Transverse colon (tissue), 4 donors: Measurements from ENCODE around the gene CBX4. TPM values are rescaled to one million over a fixed set of nuclear protein-coding genes. Genes with fewer than 3 reads are reported as not detected.

Source experiments
- DNase-seq: peaks from one replicate; pipeline ENCODE4 v3.0.0-alpha.2; 2019
- H3K27ac ChIP-seq, 4 donors: fragments of 200-600 bp; sonication (generic); 2 replicates each; pipeline ENCODE4 v1.5.1; 2016 to 2018; ENCODE audit warnings: inconsistent platforms in 4 of 4
- H3K27me3 ChIP-seq: fragments of 200-600 bp; sonication (generic); 2 replicates; pipeline ENCODE4 v1.5.1; 2017; ENCODE audit warnings: inconsistent platforms
- H3K36me3 ChIP-seq, 4 donors: fragments of 200-600 bp; sonication (generic); 2 replicates each; pipeline ENCODE4 v1.5.1; 2017 to 2019; ENCODE audit warnings: inconsistent platforms in 4 of 4
- H3K4me1 ChIP-seq, 4 donors: fragments of 200-600 bp; sonication (generic); 2 replicates each; pipeline ENCODE4 v1.5.1; 2017 to 2020; ENCODE audit warnings: inconsistent platforms in 4 of 4
- H3K4me3 ChIP-seq, 4 donors: fragments of 200-600 bp; sonication (generic); 1 replicate in 1 of 4; 2 replicates in 3 of 4; pipeline versions ENCODE4 v1.5.1 to v1.6.1; 2017 to 2019; ENCODE audit warnings: inconsistent platforms in 4 of 4
- H3K9me3 ChIP-seq, 2 donors: fragments of 200-600 bp; sonication (generic); 2 replicates each; pipeline ENCODE4 v1.5.1; 2017 to 2019; ENCODE audit warnings: inconsistent platforms in 2 of 2
- CTCF ChIP-seq, 5 experiments: fragments of 200-600 bp in 3 of 5; fragments of 450-650 bp in 2 of 5; sonication (generic) in 3 of 5; IDR thresholded peaks; 1 replicate in 2 of 5; 2 replicates in 3 of 5; pipeline ENCODE4 v1.5.1; 2016 to 2017; ENCODE audit warnings: antibody characterized with exemption in 5 of 5, inconsistent platforms in 3 of 5, mild to moderate bottlenecking in 2 of 5, moderate library complexity in 1 of 5
- EP300 ChIP-seq: sonication (generic); formaldehyde crosslinking; IDR thresholded peaks from one replicate; pipeline ENCODE4 v1.6.1; 2017; ENCODE audit warnings: antibody characterized with exemption, low read depth
- POLR2A ChIP-seq: fragments of 450-650 bp; IDR thresholded peaks from one replicate; pipeline ENCODE4 v1.6.1; 2016; ENCODE audit warnings: antibody characterized with exemption, mild to moderate bottlenecking, moderate library complexity
- POLR2AphosphoS5 ChIP-seq, 3 donors: sonication (generic); formaldehyde crosslinking; IDR thresholded peaks; one replicate each; pipeline ENCODE4 v1.6.1; 2016; ENCODE audit warnings: antibody characterized with exemption in 3 of 3
- WGBS, 2 donors: methylation state at CpG; one replicate each; pipeline ENCODE4 v1.1.5; 2018; ENCODE audit warnings: low coverage in 1 of 2; 5-methylcytosine and 5-hydroxymethylcytosine counted together
- in situ Hi-C, 4 donors: fragments of 200-750 bp; cut with MboI; loops; one replicate each; pipeline versions ENCODE4 v1.15.0 to v1.15.1; 2017; ENCODE audit warnings: low sequenced_read_pairs in 3 of 4, low pct_ligation_motif_present in 1 of 4, low pct_unique_long_range_greater_than_20kb in 1 of 4
- intact Hi-C: fragments of 100-400 bp; cut with DNase I; formaldehyde crosslinking; loops from one replicate; pipeline ENCODE4 v1.15.1; 2023; ENCODE audit warnings: low total_unique reads
- total RNA-seq, 4 donors: library from RNA; depleted of rRNA; stranded (reverse); fragments of >200 nt; gene quantifications; one replicate each; pipeline ENCODE4 v1.1.0, GENCODE V29; 2016

CBX4 gene
- total RNA-seq, 4 donors from 2014 or later = 6.6 to 25.1 (median 8.3) TPM

GRCh38 chr17:79804856-79805696 lies 34.2 kb downstream of the CBX4 start:
- in situ Hi-C loops (loop anchor here in 2 of 4 donors (25.0 kb wide), 1 partner anchor 182 kb away; no protein-coding TSS in a partner anchor), intact Hi-C loops (no loop called here)
- no peak for DNase-seq
- TF ChIP-seq CTCF (IDR thresholded peaks at IDR 0.05) = no peak
- 12 to 35% methylated on average over 9 to 22 of the region's 22 CpGs for WGBS, 2 donors
- peaks cover 0 to 39% (median 32%) of the 10 kb centered on the region in 4 donors for H3K4me1 ChIP-seq
- H3K36me3 ChIP-seq = no peaks in the 10 kb centered on the region
- no peak overlapping the region for H3K27ac ChIP-seq
- H3K4me3 ChIP-seq = no peak overlapping the region
- peaks cover 100% of the 10 kb centered on the region for H3K27me3 ChIP-seq
- H3K9me3 ChIP-seq = no peaks in the 10 kb centered on the region

DNA sequence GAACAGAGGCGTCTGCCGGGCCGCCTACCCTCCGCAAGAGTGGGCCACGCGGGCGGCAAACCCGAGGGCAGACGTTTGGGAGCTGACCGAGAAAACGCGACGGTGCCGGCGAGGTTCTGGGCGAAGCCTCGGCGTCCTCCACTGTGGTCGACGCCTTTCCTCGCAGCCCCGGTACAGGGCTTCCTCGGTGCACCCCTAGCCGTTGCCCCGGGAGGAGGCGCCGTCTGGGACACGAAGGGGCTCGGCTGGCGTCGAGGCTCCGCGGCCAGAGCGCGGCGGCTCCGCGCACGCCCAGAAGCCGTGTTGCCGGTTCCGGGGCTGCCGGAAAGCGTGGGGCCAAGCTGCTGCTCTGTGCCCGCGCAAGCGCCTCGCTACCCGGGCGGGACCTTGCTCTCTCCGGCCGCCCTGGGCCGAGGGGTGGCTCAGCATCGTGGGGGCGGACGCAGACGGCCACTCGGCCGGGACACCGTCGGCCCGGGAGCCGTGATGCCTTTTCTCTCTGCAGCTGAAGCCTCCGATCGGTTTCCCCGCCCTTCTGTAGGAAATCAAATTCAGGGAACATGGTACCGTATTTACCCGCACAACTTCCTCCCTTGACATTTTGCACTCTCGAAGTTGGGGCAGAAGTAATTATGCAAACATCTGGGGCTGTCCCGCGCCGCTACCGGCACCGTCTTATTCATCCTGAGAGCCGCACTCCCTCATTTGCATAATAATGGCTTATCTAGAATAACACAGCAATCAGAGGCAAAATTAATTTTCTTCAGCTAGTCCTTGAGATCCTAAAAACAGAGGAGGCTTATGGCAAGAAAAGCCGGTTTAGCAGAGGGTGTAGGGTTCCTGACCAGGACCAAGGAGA lies 35.0 kb downstream of the CBX4 start:
- Histone ChIP-seq H3K4me3 (peak overlapping the region in 1 of 4 donors; percentile 30), H3K4me1 (peaks cover 0 to 42% (median 28%) of the 10 kb centered on the region in 4 donors), H3K36me3 (no peaks in the 10 kb centered on the region), H3K27ac (no peak overlapping the region), H3K9me3 (no peaks in the 10 kb centered on the region), H3K27me3 (peaks cover 100% of the 10 kb centered on the region)
- intact Hi-C loops = no loop called here
- in situ Hi-C loops = loop anchor here in 2 of 4 donors (25.0 kb wide), 1 partner anchor 183 kb away; no protein-coding TSS in a partner anchor
- DNase-seq = no peak
- WGBS, 2 donors = 0 to 7% methylated on average over 1 to 54 of the region's 76 CpGs
- TF ChIP-seq POLR2AphosphoS5 (IDR thresholded peaks at IDR 0.05) = no peak
- no peak for TF ChIP-seq EP300
- TF ChIP-seq CTCF (IDR thresholded peaks at IDR 0.05) = no peak
- TF ChIP-seq POLR2A = no peak

- H3K36me3 ChIP-seq = no peaks in the 10 kb centered on the region
- H3K4me1 ChIP-seq = peaks cover 2 to 49% (median 33%) of the 10 kb centered on the region in 4 donors
- peaks cover 100% of the 10 kb centered on the region for H3K27me3 ChIP-seq
- DNase-seq = no peak
- 19% methylated on average over 29 of the region's 31 CpGs; no CpG with 5 or more reads in 1 of the 2 donors for WGBS, 2 donors
- peak overlapping the region in 1 of 4 donors; percentile 30 for H3K4me3 ChIP-seq
- in situ Hi-C loops (loop anchor here in 2 of 4 donors (25.0 kb wide), 1 partner anchor 184 kb away; no protein-coding TSS in a partner anchor), intact Hi-C loops (no loop called here)
- TF ChIP-seq CTCF (IDR thresholded peaks at IDR 0.05) (no peak), EP300 (no peak), POLR2A (no peak), POLR2AphosphoS5 (IDR thresholded peaks at IDR 0.05) (no peak)
- H3K27ac ChIP-seq = no peak overlapping the region
- no peaks in the 10 kb centered on the region for H3K9me3 ChIP-seq
These were observed 35.7 kb downstream of the CBX4 start for GRCh38 chr17:79803421-79803996.
